Raji (cell line): ENCODE results near the gene FAM50A.

ENCODE experiments used
- POLR2A ChIP-seq: IDR thresholded peaks from 2 replicates; pipeline ENCODE4 v1.6.1; 2011; ENCODE audit warnings: low read depth, low read length, control low read depth; ENCODE audit not compliant: insufficient read depth

Gene FAM50A, protein sequence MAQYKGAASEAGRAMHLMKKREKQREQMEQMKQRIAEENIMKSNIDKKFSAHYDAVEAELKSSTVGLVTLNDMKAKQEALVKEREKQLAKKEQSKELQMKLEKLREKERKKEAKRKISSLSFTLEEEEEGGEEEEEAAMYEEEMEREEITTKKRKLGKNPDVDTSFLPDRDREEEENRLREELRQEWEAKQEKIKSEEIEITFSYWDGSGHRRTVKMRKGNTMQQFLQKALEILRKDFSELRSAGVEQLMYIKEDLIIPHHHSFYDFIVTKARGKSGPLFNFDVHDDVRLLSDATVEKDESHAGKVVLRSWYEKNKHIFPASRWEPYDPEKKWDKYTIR

GRCh38 chrX:154443992-154444754, at the start of gene FAM50A:
Gene FAM50A, plus strand, starts transcription at chrX:154444141. Its CDS starts 95 bp downstream, at chrX:154444236.
- 0 out of 2 replicates have a peak, but pooled peaks have one; percentile 21 for TF ChIP-seq POLR2A

DNA sequence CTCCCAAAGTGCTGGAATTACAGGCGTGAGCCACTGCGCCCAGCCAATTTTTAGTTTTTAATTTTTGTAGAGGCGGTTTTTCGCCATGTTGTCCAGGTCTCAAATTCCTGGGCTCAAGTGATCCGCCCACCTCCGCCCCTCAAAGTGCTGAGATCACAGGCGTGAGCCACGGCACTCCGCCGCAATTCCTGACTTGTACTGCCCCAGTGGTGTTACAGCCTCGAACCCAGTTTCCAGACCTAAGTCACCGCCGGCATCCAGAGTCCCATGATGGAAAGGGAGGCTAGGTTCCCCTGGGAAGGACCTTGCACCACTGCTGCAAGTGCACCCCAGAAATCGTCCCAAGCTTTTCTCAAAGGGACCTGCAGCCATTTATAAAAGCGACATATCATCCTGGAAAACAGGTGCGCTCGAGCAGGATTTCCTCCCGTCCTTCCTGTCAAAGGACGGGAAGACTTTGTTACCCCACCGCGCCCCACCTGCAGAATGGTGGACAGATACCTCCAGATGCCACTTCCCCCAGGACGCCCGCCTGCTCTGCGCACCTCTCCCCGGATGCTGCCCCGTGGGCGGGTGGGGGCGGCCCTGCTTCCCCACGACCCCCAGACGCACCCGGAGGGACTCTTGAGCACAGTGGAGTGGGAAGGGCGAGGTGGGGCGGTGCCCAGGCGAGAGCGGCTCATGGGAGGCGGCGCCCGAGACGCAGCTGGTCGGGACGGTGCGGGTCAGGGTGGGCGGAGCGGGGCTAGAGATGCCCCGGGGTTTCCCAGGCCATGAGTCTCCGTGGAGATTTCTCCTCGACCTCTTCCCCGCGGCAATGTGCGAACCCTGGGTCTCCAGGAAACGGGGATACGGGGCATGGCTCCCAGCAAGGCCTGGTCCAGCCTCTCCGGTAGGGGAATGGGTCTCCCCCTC, 46.7 kb upstream of the FAM50A start:
- TF ChIP-seq POLR2A = peak; percentile 38; the same call in 1 of the 2 replicates

- TF ChIP-seq POLR2A = peak; percentile 94
Measured at GRCh38 chrX:154397888-154398667, 45.9 kb upstream of the FAM50A start, which contains the start of gene RPL10. Gene RPL10, plus strand, starts transcription at chrX:154398377. Its CDS starts 143 bp downstream, at chrX:154398520.

- no peak for TF ChIP-seq POLR2A
Measured at GRCh38 chrX:154398668-154399526, 45.0 kb upstream of the FAM50A start.

GRCh38 chrX:154399527-154400368, 44.2 kb upstream of the FAM50A start:
- TF ChIP-seq POLR2A = no peak

GRCh38 chrX:154400369-154400817, 43.5 kb upstream of the FAM50A start:
- 0 out of 2 replicates have a peak, but pooled peaks have one; percentile 3 for TF ChIP-seq POLR2A

GRCh38 chrX:154401045-154401799, 42.7 kb upstream of the FAM50A start:
- TF ChIP-seq POLR2A = peak; percentile 46

GRCh38 chrX:154401918-154402621, 41.9 kb upstream of the FAM50A start:
- peak; percentile 14; the same call in 1 of the 2 replicates for TF ChIP-seq POLR2A

DNA sequence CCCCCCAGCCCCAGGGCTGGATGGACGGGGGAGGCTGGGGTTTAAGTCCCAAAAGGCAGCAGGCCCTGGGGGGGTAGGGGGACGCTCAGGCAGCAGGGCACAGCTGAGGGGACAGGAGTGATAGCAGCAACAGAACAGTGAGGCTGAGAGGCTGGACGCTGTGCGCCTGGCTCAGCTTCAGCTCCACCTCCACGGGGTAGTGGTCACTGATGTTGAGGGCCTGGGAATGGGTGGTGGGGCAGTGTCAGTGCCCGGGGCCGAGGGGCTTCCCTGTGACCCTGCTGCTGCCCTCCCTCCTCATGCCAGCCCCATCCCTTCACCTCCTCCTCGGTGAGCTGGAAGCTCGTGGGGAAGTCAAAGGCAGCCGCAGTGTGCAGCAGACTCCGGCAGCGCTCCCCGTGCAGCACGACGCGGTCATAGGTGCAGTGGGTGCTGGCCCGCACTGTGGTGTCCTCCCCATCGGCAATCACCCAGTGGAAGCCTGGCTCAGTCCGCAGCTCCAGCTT, 41.3 kb upstream of the FAM50A start:
- TF ChIP-seq POLR2A = no peak

GRCh38 chrX:154403192-154403591, 40.7 kb upstream of the FAM50A start:
- TF ChIP-seq POLR2A = no peak

GRCh38 chrX:154403858-154404257, 40.1 kb upstream of the FAM50A start:
- no peak for TF ChIP-seq POLR2A
